ENCODE data around the gene AP2B1.

Gene AP2B1

GRCh38 chr17:35641032-35641431 lies 53.9 kb downstream of the AP2B1 start:
- no peak for DNase-seq

DNA sequence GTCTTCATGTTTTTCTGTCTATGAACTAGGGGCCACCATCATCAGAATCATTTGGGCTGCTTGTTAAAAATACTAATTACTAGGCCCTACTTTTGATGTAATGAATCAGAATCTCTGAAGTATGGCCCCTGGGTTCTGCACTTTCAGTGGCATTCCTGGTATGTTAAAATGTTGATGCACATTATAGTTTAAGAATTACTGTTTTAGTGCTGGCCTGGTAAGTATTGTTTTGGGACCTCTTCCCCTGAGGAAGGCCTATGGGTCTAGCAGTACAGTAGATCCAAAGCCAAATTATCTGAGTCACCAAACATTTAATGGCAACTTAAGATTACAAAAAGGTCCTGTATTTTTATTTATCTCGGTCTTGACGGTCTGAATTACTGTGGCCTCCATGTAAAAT lies 58.8 kb downstream of the AP2B1 start:
- no peak for DNase-seq

GRCh38 chr17:35651467-35651866 lies 64.3 kb downstream of the AP2B1 start:
- no peak for DNase-seq

- no peak for DNase-seq
These were observed 66.7 kb downstream of the AP2B1 start for GRCh38 chr17:35653619-35654361.

- no peak for DNase-seq
These were observed 68.2 kb downstream of the AP2B1 start for GRCh38 chr17:35655303-35655702.

DNA sequence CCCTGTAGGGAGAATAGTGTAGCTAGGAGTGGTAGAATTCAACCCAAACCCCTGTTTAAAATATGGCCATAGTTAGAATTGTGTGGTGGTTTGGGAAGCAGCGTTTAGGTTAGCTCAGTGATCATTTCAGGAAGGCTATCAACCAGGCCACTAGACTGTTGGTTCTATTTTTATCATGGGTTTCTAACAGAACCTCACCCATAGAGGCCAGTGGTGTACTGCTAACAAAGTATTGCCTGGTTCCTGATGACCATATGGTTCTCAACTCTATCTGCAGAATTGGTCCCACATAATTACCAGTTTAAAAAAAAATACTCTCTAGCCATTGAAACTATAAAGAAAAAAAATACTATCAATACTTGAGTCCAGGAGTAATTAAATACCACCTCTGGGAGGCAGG lies 73.8 kb downstream of the AP2B1 start:
- DNase-seq = no peak

GRCh38 chr17:35664685-35665084 lies 77.6 kb downstream of the AP2B1 start:
- no peak for DNase-seq

DNA sequence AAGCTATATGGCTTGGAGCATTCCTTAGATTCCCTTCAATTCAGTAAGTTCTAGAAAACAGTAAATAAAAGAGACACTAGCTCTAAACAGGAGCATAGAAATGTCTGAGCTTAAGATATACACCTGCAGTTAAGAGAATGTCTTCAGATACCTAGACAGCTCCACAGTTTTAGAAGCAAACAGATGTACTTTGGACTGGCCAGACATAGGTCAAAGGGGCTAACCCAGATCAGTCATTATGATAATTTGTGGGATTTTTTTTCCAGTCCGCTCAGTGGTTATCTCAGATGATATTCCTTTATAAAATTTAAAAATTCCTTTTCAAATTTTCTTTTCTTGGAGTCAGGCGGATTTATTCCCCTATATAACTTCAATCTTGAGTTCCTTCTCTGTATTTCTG lies 78.5 kb downstream of the AP2B1 start:
- no peak for DNase-seq

DNA sequence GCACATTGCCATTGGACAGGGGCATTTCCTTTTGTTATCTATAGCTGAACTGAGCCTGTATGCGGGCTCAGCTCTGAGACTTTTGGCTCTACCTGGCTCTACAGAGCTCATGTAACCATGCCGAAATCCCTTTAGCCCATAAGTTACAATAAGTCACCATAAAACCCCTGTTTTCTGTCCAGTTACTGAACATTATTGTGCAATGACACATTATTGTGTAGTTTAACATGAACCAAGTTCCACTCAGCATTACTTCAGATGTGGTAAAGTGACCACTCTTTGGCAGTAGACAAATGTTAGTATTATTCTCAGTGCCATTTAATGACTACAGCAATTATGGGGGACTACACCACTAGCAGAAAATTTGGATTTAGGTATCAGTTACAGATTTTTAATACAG lies 78.9 kb downstream of the AP2B1 start:
- no peak for DNase-seq

- no peak for DNase-seq
These were observed 79.9 kb downstream of the AP2B1 start for GRCh38 chr17:35666967-35667532.

GRCh38 chr17:35668802-35669201 lies 81.7 kb downstream of the AP2B1 start:
- no peak for DNase-seq

- DNase-seq = no peak
These were observed 87.4 kb downstream of the AP2B1 start for GRCh38 chr17:35674552-35674951.

- no peak for DNase-seq
These were observed 89.3 kb downstream of the AP2B1 start for GRCh38 chr17:35676441-35676840.

- DNase-seq = no peak
These were observed 92.0 kb downstream of the AP2B1 start for GRCh38 chr17:35679007-35679682.

DNA sequence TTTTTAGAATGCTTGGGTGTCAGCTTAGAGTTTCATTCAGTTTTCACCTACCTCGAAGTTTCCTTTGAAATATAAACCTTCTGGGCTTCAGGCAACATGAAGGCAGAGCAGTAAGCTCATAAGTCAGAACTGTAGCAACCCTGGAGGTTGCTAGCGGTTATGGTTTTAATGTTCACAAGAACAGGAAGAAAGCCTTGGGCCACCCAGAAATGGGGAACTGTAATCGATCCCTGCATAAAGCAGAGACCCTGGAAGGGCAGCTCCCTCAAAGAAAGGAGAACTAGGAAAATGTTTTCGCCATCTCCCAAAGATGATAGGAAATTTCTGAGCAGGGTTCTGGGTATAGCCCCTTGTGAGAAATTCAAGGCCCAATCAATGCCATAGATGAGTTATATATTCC lies 96.5 kb downstream of the AP2B1 start:
- DNase-seq = no peak

DNA sequence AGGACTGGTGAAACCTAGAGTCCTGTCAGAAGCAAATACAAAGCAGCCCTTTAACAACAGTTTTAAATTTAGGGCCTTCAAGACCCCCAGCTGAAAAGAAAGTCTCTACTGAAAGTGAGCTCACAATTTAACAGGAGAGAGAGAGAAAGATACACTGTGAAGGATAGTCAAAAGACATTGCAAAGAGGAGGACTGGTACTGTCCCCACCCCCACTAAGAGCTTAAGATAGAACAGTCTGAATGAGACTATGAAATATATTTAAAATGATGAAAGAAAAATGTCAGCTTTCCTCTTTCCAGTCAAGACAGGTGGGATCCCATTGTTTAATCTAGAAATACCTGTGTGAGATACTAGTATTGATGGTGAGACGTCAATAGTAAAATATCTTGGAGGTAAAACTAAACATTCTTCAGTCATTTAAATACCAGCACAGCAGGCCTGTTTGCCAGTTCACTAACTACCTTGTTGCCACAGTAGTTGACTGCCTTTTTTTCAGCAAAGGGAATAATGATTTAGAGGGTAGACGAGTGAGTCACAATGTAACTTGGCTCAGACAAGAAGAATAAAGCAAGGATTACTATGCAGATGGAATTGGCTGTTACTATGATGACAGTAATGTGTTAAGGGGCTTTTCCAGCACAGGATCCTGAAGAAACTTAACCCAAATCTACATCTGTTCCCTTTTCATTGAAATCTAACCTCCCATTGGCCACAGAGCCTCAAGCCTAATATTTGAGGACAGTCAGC lies 97.1 kb downstream of the AP2B1 start:
- no peak for DNase-seq

GRCh38 chr17:35692512-35693210 lies 105.5 kb downstream of the AP2B1 start:
- no peak for DNase-seq

GRCh38 chr17:35693662-35694061 lies 106.5 kb downstream of the AP2B1 start:
- no peak for DNase-seq

DNA sequence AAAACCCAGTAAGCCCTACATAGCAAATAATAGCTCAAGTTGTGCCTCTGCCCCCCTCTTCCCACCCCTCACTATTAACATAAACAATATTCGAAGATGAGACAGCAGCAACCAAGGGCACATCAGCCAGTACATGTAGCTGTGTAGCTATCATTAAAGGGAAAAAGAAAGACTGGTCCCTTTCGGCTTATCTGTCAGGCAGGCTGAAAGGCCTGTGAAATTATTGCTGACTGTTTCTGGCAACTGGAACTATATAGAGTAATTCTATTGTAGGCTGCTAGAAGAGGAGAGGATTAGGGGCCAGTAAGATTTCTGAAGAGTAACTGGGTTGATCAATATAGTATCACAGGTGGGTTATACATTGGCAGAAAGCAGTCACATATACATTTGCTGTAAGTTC lies 107.8 kb downstream of the AP2B1 start:
- no peak for DNase-seq

DNA sequence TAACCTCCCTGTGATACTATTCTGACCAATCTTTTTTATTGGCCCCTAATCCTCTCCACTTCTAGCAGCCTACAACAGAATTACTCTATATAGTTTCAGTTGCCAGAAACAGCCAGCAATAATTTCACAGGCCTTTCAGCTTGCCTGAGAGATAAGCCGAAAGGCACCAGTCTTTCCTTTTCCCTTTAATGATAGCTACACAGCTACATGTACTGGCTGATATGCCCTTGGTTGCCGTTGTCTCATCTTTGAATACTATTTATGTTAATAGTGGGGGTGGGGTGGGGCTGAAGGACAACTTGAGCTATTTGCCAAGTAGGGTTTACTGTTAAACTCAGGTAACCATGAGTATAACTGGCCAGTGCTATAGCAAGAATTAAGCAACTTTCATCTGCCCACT lies 108.5 kb downstream of the AP2B1 start:
- DNase-seq = no peak

- no peak for DNase-seq
These were observed 111.7 kb downstream of the AP2B1 start for GRCh38 chr17:35698800-35699199.

- DNase-seq = no peak
These were observed 113.0 kb downstream of the AP2B1 start for GRCh38 chr17:35700150-35700549.

DNA sequence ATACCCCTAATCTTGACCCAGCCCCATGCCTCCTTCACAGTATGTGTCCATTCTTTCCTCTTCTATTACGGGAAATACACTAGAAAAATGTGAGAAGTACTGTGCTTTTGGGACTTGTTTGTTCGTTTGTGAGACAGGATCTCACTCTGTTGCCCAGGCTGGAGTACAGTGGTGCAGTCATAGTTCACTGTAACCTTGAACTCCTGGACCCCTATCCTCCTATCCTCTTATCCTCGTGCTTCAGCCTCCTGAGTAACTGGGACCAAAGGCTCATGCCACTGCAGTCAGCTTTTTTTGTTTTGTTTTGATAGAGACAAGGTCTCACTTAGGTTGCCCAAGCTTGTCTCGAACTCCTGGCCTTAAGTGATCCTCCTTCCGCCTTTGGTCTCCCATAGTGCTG lies 114.4 kb downstream of the AP2B1 start:
- no peak for DNase-seq

Measured in central memory CD4-positive, alpha-beta T cell (primary cell).